Measurements from ENCODE around the gene RGL2.
A peak's percentile ranks its signal among the peaks of the same experiment; 100 is the strongest.
"Not testable (repeated sequence)": the region's sequence is repeated elsewhere in the genome, so short reads cannot be mapped to it uniquely, and the experiment has no call there.

The RGL2 gene

DNA sequence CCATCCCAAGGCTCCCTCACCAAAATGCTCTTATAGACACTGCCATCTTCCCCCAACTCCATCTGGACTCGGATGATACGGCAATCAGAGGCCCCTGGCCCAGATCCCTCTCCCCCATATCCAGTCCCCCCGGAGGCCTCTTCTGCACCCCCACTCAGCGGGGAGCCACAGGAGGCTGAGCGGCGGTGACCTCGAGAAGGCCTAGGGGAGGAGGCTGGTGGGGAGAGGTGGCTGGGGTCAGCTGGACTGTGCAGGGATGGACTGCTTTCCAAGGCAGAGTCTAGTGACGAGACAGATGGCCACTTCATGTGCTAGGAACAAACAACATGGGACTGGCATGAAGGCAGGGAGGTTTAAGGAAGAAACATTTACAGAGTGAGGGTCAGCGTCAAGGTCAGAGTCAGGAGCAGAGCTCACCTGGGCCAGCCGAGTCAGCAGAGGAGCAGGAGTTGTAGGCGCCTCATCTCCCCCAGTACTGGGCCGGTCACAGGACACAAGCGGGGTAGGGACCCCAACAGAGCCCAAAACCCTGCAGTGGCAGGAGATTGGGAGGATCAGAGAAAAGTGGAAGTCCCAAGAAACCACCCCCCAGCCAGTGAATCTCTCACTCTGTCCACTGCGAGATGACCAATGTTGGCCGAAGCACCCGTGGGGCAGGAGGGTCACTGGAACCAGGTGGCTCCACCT, 5.6 kb downstream of the RGL2 start:
- no peak for DNase-seq

DNA sequence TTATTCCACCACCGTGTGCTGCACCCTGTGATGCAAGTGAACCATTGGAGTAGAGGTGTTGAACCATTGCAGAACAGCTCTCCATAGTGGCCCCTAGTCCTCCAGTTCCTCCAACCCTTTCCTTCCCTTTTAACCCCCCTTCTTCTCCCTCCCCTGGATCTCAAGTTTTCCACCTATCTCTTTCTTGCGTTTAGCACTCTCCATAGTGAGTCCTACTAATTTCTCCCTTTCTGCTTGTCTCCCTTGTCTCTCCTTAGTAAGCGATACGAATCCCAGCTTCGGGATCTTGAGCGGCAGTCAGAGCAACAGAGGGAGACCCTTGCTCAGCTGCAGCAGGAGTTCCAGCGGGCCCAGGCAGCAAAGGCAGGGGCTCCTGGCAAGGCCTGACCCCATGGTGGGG, 8.3 kb downstream of the RGL2 start:
- DNase-seq: no peak

DNA sequence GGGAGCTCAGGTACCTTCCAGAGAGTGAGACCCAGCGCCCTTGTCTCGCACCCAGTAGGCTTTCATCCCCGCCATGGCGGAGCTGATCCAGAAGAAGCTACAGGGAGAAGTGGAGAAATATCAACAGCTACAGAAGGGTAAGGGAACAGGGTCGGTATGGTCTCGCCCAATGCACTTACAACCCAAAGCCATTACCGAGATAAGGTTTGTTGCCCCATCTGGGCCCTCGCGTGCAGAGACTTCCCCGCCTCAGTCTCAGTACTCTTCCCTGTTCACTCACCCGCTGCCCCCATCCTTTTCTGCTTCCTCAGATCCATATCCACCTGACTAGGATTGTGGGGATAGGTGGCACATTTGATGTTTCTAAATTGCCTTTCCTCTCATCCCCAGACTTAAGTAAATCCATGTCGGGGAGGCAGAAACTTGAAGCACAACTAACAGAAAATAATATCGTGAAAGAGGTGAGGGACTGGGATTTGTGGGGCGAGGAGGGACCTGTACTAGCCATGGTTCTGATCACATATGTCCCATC, 8.9 kb downstream of the RGL2 start:
- peak; percentile 53 for DNase-seq

DNA sequence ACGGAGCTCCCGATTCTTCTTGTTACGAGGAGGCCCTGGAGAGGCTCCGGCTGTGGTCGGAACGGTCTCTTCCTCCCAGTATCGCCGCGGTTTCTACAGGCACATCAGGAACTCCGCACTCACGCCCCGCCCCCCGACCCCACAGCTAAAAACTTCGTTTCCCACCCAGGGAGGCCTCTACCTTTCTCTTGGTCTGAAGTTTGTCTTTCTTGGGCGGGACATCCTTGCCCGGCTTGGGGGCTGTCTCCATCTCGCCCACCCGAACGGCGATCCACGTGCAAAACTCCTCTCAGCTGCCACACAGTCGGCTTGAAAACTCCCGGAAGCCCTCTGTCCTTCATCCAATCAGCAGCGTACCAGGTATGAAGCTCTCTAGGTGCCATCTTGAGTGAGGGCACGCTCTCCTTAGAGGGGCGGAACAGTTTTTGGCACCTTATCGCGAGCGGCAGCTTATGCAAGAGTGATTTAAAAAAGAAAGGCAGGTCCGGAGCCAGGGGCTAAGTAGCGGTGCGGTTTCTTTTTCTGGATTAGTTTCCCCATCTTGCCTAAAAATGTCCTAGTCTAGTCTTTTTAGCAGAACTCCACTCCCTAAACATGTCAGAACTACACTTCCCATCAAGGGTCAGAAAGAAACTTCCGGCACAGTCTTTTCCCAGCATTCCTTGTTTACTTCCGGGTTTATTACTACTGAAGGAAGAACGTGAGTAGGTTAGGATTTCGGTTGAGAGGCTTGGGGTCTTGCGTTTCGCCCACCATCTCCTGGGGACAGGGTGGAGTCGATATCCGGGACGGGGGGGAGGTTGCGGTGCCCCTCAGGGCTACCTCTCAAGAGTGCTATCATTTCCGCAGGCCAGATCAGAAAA, 9.6 kb downstream of the RGL2 start, which contains the start of the genes PFDN6 and WDR46:
Gene PFDN6, plus strand, starts transcription at position 681 of the 863 bp plus-strand sequence. CDS start 256 bp downstream, outside the sequence.
Gene WDR46, minus strand, starts transcription at position 319 of the 863 bp plus-strand sequence. Its CDS starts 69 bp downstream, at position 250.
- peak; percentile 95 for DNase-seq

DNA sequence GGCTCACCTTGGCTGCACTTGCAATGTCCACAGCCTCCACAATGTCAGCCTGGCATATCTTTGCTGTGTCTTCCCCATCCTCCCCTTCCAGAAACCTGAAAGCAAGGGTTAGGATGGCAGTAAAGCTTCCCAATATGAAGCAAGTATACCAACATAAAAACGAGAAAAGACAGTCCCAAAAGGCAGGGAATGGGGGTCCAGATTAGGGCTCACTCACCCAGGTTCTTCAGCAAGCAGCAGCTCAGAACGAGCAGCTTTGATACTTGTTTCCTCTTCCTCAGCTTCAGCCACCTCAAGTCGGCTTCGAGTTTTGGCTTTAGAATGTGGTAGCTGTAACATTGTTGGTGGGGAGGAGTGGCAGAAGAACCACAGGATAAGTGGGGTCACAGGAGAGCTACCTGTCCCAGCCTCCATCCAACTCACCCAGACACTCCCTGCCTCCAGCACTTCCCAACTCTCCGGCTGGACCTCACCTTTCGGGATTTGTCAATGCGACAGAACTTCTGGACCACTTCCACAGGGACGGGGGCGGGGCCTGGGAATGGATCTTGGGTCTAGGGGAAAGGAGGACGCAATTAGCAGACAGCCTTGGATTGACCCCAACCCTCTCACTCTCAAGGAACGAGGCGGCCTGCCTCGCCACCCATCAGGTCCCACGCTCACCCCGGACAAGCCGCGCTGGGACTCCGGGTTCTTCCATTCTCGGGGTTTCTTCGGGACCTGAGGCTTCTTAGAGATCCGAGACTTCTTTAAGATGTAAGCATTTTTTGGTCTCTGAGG, 10.4 kb downstream of the RGL2 start:
- no peak for DNase-seq

DNA sequence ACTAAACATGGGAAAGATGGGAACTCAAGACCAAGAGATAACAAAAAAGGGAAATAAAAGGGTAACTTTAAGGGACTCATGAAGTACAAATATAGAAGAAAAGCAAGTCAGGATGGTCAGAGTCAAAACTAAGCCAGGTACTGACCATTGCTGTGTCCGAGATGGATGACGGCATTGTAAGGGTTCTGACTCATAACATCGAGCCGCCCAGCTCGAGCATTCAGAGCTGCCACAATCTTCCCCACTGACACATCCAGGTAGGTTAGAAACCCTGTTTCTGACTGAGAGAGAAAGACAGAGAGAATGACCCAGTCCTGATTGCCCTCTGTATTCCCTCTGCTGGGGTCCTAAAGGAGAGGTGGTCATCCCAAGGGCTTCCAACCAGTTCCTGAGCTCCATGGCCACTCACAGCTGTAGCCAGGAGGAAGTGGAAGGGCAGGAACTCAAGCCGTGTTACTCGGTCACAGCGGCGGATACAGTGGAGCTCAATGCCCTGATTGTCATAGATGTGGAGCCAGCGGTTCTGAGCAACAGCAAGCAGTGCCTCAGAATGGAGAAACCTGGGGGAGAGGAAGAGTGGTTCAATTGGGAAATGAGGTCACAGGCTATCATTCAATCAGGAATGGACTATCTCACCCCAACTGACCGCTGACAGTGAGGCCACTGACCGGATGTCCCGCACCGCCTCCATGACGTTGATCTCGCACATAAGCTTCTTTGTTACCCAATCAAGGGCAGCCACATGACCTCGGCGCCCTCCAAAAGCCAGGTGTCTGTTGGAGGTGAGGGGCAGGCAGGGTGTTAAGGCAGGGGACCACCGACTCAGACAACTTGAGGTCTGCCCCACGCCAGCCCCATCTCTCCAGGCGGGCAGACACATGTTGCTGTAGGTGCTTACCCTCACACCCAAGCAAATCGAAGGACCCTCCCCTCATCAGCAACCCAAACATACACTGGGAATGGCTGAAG, 11.5 kb downstream of the RGL2 start:
- DNase-seq: no peak

DNA sequence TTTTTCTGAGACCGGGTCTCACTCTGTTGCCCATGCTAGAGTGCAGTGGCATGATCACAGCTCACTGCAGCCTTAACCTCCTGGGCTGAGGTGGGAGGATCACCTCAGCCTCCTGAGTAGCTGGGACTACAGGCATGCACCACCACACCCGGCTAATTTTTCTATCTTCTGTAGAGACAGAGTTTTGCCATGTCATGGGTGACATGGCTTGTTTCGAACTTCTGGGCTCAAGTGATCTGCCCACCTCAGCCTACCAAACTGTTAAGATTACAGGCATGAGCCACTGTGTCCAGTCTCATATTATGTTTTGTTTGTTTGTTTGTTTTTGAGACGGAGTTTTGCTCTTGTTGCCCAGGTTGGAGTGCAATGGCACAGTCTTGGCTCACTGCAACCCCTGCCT, 13.5 kb downstream of the RGL2 start:
- DNase-seq: not testable (repeated sequence)

DNA sequence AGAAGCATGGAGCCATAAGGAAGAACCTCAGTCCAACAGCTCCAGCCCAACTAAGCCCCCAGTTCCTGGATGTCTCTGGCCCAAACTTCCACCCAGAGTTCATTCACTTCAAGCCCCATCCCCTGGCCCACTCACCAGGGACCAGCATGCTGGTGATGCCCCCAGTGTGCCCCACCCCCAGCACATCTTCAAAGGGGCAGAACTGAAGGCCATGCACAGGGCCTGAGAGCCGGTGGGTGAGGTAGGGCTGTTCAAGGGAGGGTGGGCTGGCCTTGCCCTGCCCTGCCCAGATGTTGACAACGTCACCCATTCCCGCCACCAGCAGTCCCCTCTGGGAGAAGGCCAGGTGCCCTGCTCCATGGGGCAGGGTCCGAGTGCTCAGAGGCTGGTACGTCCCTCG, 18.2 kb downstream of the RGL2 start:
- no peak for DNase-seq

DNA sequence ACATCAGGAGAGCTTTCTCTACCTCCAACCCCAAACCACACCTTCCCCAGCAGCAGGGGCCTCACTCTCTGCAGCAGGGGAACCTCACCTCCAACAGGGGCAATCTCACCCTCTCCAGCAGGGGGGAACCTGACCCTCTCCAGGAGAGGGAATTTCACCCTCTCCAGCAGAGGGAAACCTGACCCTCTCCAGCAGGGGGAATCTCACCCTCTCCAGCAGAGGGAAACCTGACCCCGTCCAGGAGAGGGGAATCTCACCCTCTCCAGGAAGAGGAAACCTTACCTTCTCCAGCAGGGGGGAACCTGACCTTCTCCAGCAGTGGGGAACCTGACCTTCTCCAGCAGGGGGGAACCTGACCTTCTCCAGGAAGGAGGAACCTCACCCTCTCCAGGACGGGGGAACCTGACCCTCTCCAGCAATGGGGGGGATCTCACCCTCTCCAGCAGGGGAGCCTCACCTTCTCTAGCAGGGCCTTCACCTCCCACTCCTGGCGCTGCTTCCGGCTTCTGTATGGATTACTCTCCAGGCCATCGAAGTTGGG, 18.7 kb downstream of the RGL2 start:
- DNase-seq: peak; percentile 91

DNA sequence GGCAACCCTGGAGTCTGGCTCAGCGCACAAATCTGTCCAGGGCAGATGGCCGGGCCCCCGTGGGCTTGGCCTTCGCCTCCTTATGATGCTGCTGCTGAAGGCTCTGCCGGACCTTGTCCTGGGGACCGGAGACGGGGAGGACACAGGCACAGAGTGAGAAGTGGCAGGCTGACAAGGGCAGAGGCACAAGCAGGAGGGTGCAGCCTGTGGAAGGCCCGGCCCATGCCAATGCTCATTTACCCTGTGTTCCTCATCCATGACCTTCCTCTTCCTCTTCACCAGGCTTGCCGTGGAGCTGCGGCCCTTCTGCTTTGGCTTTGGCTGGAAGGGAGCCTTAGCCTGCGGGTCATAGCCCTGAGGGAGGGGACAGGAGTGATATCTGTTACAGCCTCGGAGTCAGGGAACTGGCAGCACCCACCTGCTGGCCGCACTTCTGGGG, 19.5 kb downstream of the RGL2 start:
- DNase-seq: no peak

DNA sequence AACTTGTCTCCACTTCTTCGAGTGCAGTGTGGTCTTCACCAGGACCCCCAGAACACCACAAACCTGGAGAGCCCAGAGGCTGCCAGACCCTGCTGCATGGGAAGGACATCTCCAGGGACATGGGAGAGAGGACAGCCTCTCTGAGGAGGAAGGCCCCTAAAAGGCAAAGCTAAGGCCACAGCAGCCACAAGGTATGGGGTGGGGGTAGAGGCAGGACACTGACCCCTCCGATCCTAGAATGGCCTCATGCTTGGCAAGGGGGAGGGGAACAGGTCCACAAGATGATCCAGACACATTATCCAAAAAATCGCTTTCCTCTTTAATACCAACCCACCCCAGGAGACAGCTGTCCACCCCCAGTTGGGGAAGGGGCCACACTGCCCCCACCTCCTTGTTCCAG, 19.9 kb downstream of the RGL2 start:
- DNase-seq: no peak

DNA sequence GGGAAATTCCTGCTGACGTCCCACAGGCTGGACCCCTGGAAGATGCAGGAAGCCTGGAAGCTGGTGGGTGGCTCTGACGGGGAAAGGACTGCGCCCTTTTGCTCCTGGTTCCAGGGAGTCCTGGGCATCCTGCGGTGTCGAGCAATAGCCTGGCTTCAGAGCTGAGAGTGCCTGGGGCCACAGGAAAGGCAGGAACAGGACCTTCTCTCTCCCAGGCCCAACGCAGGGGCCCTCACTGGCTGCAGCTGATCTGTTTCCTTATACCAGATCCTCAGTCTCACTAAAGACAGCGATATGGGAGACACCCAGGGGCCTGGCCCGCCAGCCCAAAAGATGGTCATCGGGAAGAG, 20.4 kb downstream of the RGL2 start:
- DNase-seq: peak; percentile 35

DNA sequence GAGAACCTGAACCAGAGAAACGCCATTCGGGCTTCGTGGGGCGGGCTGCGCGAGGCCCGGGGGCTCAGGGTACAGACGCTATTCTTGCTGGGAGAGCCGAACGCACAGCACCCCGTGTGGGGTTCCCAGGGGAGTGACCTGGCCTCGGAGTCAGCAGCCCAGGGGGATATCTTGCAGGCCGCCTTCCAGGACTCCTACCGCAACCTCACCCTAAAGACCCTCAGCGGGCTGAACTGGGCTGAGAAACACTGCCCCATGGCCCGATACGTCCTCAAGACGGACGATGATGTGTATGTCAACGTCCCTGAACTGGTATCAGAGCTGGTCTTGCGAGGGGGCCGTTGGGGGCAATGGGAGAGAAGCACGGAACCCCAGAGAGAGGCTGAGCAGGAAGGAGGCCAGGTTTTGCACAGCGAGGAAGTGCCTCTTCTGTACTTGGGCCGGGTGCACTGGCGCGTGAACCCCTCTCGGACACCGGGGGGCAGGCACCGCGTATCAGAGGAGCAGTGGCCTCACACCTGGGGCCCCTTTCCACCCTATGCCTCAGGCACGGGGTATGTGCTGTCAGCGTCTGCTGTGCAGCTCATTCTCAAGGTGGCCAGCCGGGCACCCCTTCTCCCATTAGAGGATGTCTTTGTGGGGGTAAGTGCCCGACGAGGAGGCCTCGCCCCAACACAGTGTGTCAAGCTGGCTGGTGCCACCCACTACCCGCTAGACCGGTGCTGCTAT, 20.9 kb downstream of the RGL2 start:
- no peak for DNase-seq

DNA sequence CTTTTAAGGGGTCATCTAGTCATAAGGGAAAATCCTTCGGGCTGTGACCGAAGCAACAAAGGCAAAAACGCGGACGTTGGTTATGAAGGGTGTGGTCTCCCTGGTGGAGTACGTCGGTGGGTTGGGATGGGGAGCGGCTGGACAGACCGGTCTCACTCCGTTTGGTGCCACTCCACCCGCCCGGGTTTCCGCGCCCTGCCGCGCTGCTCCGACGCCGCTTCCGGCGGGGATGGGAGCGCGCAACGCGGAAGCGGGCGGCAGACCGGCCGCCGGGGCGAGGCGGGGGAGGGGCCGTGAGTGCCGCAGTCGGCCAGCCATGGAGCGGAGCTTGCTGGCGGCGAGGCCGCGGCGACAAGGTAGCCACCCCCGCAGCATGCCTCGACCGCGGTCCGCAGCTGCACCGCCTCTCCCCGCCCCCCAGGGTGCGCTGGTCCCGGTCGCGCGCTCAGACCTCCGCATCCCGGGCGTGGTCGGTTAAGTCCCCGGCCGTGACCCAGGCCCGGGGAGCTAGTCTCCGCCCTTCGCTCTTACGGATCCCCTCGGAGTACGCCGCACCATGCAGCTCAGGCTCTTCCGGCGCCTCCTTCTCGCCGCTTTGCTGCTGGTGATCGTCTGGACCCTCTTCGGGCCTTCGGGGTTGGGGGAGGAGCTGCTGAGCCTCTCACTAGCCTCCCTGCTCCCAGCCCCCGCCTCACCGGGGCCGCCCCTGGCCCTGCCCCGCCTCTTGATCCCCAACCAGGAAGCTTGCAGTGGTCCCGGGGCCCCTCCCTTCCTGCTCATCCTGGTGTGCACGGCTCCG, 21.7 kb downstream of the RGL2 start, which contains the start of gene B3GALT4:
Gene B3GALT4, plus strand, starts transcription at position 260 of the 799 bp plus-strand sequence. Its CDS starts 297 bp downstream, at position 557.
- DNase-seq: peak; percentile 96

DNA sequence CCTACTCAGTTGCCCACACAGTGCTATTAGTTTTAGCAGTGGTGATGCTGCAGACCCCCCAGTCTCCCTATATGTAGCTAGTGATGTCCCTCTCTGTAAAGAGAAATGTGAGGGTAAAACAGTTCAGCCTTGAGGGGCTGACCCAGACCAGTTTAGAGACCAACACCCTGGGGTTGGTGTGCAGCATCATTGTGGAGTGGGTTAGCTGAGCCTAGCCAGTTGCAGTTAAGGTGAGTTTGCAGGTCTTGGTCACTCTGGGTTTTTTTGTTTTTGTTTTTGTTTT, 22.2 kb downstream of the RGL2 start:
- DNase-seq: no peak

DNA sequence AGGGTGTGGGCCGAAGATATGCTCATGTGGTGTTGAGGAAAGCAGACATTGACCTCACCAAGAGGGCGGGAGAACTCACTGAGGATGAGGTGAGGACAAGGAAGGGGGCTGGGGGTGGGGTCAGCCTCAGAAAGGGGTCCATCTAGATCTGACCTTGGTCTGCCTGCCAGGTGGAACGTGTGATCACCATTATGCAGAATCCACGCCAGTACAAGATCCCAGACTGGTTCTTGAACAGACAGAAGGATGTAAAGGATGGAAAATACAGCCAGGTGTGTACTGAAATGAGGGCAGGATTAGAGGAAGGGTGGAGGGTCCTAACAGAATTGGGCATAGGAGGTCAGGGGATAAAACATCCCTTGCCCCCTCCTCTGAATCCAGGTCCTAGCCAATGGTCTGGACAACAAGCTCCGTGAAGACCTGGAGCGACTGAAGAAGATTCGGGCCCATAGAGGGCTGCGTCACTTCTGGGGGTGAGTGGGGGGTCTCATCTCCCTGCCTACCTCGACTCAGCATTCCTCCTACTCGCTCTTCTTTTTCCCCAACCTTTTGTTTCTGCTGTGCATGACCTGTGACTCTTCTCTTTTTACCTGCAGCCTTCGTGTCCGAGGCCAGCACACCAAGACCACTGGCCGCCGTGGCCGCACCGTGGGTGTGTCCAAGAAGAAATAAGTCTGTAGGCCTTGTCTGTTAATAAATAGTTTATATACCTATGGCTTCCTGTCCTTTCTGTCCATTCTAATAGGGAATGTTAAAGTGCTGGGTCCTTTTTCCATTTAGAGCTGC, 22.8 kb downstream of the RGL2 start:
- DNase-seq: not testable (repeated sequence)

DNA sequence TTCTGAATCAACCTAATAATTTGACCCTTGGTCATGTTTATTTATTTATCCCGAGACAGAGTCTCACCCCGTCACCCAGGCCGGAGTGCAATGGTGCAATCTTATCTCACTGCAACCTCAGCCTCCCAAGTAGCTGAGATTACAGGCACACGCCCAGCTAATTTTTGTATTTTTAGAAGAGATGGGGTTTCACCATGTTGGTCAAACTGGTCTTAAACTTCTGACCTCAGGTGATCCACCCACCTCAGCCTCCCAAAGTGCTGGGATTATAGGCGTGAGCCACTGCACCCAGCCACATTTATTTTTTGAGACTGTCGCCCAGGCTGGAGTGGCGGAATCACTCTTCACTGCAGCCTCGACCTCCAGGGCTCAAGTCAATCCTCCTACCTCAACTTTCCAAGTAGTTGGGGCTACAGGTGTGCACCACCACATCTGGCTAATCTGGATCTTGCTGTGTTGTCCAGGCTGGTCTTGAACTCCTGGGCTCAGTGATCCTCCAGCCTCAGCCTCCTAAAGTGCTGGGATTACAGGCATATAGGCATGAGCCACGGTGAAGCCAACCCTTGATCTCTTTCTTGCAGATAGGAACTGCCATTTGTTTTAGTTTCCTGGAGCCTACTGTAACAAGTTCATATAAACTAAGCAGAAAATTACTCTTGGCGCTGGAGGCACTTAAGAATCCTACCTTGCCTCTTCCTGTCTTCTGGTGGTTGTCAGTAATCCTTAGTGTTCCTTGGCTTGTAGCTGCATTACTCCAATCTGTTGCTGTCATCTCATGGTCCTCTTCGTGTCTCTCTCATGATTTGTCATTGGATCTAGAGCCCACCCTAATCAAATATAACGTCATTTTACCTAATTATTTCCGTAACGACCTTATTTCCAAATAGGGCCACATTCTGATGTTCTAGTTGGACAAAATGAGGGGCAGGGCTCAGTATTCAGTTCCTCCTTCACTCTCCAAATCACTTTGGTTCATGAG, 24.5 kb downstream of the RGL2 start:
- DNase-seq: no peak

All from DMS53 (cell line).